Measurements from ENCODE around the gene FAM229A. TPM values are rescaled to one million over a fixed set of nuclear protein-coding genes. Genes with fewer than 3 reads are reported as not detected.

Gene FAM229A
- total RNA-seq, 1 donor from 2014 or later = 12.9 TPM

- no peak overlapping the region for H3K4me3 Mint-ChIP-seq
- H3K27ac Mint-ChIP-seq = no peak overlapping the region
- no peaks in the 10 kb centered on the region for H3K27me3 Mint-ChIP-seq (ENCODE audit: low read depth)
- H3K4me1 Mint-ChIP-seq = no peaks in the 10 kb centered on the region
- H3K9me3 Mint-ChIP-seq = no peaks in the 10 kb centered on the region
- DNase-seq (ENCODE audit: low spot score in 2 of 2, unreplicated experiment in 2 of 2) = no peak
- peaks cover 28% of the 10 kb centered on the region for H3K36me3 Mint-ChIP-seq
- TF ChIP-seq CTCF (IDR thresholded peaks at IDR 0.05; ENCODE audit: unreplicated experiment) = no peak
These were observed 10.0 kb upstream of the FAM229A start for GRCh38 chr1:32372149-32372756.

GRCh38 chr1:32367912-32368635 lies 5.8 kb upstream of the FAM229A start:
- H3K4me3 Mint-ChIP-seq = no peak overlapping the region
- peaks cover 13% of the 10 kb centered on the region for H3K36me3 Mint-ChIP-seq
- DNase-seq (ENCODE audit: low spot score in 2 of 2, unreplicated experiment in 2 of 2) = no peak

GRCh38 chr1:32365445-32365844 lies 3.2 kb upstream of the FAM229A start:
- no peak for TF ChIP-seq CTCF (IDR thresholded peaks at IDR 0.05; ENCODE audit: unreplicated experiment)
- no peak for DNase-seq (ENCODE audit: low spot score in 2 of 2, unreplicated experiment in 2 of 2)
- Mint-ChIP-seq H3K9me3 (no peaks in the 10 kb centered on the region), H3K4me3 (no peak overlapping the region), H3K27me3 (ENCODE audit: low read depth) (no peaks in the 10 kb centered on the region), H3K4me1 (peaks cover 14% of the 10 kb centered on the region), H3K36me3 (peaks cover 7% of the 10 kb centered on the region), H3K27ac (peak overlapping the region; percentile 30)

More at GRCh38 chr1:32367912-32368635, 5.8 kb upstream of the FAM229A start:
- Mint-ChIP-seq H3K27ac (no peak overlapping the region), H3K9me3 (no peaks in the 10 kb centered on the region), H3K4me1 (peaks cover 2% of the 10 kb centered on the region), H3K27me3 (ENCODE audit: low read depth) (no peaks in the 10 kb centered on the region)
- no peak for TF ChIP-seq CTCF (IDR thresholded peaks at IDR 0.05; ENCODE audit: unreplicated experiment)

- no peak for DNase-seq (ENCODE audit: low spot score in 2 of 2, unreplicated experiment in 2 of 2)
- Mint-ChIP-seq H3K27ac (no peak overlapping the region), H3K27me3 (ENCODE audit: low read depth) (no peaks in the 10 kb centered on the region), H3K4me3 (no peak overlapping the region), H3K4me1 (peaks cover 14% of the 10 kb centered on the region), H3K36me3 (peaks cover 7% of the 10 kb centered on the region), H3K9me3 (no peaks in the 10 kb centered on the region)
- no peak for TF ChIP-seq CTCF (IDR thresholded peaks at IDR 0.05; ENCODE audit: unreplicated experiment)
These were observed 2.6 kb upstream of the FAM229A start for GRCh38 chr1:32364836-32365235.

GRCh38 chr1:32363713-32364112 lies 1.4 kb upstream of the FAM229A start:
- DNase-seq (ENCODE audit: low spot score in 2 of 2, unreplicated experiment in 2 of 2) = no peak
- TF ChIP-seq CTCF (IDR thresholded peaks at IDR 0.05; ENCODE audit: unreplicated experiment) = no peak
- Mint-ChIP-seq H3K4me1 (peaks cover 14% of the 10 kb centered on the region), H3K27me3 (ENCODE audit: low read depth) (no peaks in the 10 kb centered on the region), H3K27ac (no peak overlapping the region), H3K9me3 (no peaks in the 10 kb centered on the region), H3K4me3 (peak overlapping the region; percentile 10), H3K36me3 (peaks cover 4% of the 10 kb centered on the region)

All from mesothelial cell of epicardium (in vitro differentiated cells).